ENCODE results near the gene PAM.

PAM gene

DNA sequence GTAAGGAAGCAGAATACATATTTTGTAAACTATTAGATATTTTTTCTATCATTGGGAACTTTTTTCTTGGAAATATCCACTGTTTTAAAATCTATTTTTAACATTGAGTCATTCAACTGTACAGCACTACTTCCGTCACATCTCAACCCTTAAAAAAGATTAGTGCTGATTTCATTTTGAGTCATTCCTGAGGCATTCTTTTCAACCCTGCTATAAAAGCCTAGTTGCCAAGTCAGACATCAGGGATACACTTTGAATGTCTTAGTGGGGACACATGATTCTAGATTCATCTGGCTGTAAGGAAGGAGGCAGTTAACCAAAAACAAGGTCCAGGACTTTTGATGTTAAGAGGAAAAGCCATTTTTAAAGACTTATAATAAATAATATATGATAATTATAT is 203.9 kb downstream of the PAM start:
- H3K27ac ChIP-seq, result no peak overlapping the region
- no peak for TF ChIP-seq ZFX (IDR thresholded peaks at IDR 0.05; ENCODE audit: borderline replicate concordance)
- TF ChIP-seq, protein P1, sequence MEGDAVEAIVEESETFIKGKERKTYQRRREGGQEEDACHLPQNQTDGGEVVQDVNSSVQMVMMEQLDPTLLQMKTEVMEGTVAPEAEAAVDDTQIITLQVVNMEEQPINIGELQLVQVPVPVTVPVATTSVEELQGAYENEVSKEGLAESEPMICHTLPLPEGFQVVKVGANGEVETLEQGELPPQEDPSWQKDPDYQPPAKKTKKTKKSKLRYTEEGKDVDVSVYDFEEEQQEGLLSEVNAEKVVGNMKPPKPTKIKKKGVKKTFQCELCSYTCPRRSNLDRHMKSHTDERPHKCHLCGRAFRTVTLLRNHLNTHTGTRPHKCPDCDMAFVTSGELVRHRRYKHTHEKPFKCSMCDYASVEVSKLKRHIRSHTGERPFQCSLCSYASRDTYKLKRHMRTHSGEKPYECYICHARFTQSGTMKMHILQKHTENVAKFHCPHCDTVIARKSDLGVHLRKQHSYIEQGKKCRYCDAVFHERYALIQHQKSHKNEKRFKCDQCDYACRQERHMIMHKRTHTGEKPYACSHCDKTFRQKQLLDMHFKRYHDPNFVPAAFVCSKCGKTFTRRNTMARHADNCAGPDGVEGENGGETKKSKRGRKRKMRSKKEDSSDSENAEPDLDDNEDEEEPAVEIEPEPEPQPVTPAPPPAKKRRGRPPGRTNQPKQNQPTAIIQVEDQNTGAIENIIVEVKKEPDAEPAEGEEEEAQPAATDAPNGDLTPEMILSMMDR (IDR thresholded peaks at IDR 0.05), result no peak

DNA sequence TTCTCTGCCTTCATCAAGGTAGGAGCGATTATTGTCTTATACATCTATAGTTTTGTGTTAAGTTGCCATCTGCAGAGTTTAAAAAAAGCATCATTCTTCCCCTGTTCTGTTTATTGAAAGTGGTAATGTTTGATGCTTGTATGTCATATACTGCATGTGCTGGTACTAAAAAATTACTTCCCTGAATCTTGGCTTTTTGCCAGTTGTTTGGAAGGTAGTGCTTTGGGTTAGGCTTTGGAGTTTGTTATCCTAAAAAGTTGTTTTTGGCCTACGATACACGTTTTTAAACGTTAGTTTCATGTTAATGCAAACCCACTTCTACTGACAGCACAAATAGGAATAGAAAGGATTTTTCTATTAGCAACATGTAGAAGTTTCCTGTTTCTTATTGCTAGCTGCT is 206.6 kb downstream of the PAM start:
- no peak for TF ChIP-seq ZFX (IDR thresholded peaks at IDR 0.05; ENCODE audit: borderline replicate concordance)
- TF ChIP-seq, protein P1 (IDR thresholded peaks at IDR 0.05), result no peak

DNA sequence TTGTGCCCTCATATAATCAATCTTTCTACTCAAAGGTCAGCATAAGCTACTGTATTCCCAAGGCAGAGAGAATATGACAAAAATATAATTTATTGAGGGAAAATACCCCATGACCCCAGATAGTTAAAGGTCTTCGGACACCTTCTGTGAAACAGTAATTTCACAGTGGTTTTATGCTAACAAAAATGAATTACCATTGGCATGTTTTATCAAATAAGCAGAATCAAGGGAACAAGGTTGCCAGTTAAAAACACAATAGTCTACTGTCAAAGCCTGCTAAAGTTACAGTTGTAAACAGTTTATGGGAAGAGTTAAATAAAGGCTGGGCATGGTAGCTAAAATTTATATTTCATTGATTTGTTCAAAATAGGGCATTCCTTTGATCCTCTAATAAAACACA is 210.5 kb downstream of the PAM start:
- no peak overlapping the region for H3K27ac ChIP-seq
- TF ChIP-seq, protein P1 (IDR thresholded peaks at IDR 0.05), result no peak
- no peak for TF ChIP-seq ZFX (IDR thresholded peaks at IDR 0.05; ENCODE audit: borderline replicate concordance)

More for the DNA sequence above, 206.6 kb downstream of the PAM start:
- H3K27ac ChIP-seq, result no peak overlapping the region

- TF ChIP-seq, protein P1 (IDR thresholded peaks at IDR 0.05), result no peak
- no peak for TF ChIP-seq ZFX (IDR thresholded peaks at IDR 0.05; ENCODE audit: borderline replicate concordance)
- no peak overlapping the region for H3K27ac ChIP-seq
Observed at GRCh38 chr5:102969641-102970040, 214.5 kb downstream of the PAM start.

DNA sequence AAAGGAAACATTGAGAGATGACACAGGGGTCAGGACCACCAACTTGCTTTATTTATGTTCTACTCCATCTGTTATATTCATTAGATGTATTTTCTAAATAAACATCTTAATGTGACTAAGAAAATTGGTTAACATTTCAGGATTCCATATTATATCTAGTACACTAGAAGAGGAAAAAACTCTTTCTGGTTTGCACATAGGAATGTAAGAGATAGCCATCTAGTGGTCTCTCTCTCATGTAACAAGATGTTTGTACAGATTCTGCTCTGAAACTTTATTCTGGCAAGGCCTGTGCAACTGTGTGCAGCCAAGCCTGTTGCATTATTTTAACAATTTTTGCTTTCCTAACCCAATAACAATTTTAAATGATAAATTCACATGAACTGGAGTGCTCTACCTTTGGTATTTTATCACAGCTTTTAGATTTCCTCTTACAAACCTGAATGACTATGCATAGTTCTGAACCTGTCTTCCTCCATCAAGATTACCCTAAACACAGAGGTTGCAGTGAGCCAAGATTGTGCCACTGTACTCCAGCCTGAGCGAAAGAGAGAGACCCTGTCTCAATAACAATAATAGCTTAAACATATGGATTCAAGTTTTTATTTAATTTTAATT is 216.7 kb downstream of the PAM start:
- H3K27ac ChIP-seq, result no peak overlapping the region
- no peak for TF ChIP-seq ZFX (IDR thresholded peaks at IDR 0.05; ENCODE audit: borderline replicate concordance)
- TF ChIP-seq, protein P1 (IDR thresholded peaks at IDR 0.05), result peak; percentile 57

DNA sequence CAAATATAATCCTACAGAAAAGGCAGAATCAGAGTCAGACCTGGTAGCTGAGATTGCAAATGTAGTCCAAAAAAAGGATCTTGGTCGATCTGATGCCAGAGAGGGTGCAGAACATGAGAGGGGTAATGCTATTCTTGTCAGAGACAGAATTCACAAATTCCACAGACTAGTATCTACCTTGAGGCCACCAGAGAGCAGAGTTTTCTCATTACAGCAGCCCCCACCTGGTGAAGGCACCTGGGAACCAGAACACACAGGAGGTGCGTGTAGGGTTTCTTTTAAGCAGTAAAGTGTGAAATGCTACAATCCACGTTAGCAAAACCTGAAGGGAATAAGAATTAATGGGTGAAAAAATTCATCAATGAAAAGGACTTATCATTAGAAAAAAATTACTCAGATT is 219.1 kb downstream of the PAM start:
- H3K27ac ChIP-seq, result no peak overlapping the region
- TF ChIP-seq ZFX (IDR thresholded peaks at IDR 0.05; ENCODE audit: borderline replicate concordance), result no peak

GRCh38 chr5:102975045-102975444 is 219.9 kb downstream of the PAM start:
- TF ChIP-seq ZFX (IDR thresholded peaks at IDR 0.05; ENCODE audit: borderline replicate concordance), result no peak
- TF ChIP-seq, protein P1 (IDR thresholded peaks at IDR 0.05), result no peak
- H3K27ac ChIP-seq, result no peak overlapping the region

Data from 22Rv1 (cell line).